Heart left ventricle (tissue), 16 donors: ENCODE results near the gene RNF186. TPM values are rescaled to one million over a fixed set of nuclear protein-coding genes. Genes with fewer than 3 reads are reported as not detected.

Experiments
- ATAC-seq, 4 donors: fragments of 200-7000 bp; cut with Tn5 transposase; one replicate each; pipeline ENCODE4 v1.9.1; 2020 to 2022; ENCODE audit warnings: moderate library complexity in 4 of 4, mild to moderate bottlenecking in 3 of 4, moderate number of reproducible peaks in 1 of 4
- DNase-seq, 5 donors: peaks; one replicate each; pipeline ENCODE4 v3.0.0-alpha.2; 2020
- H3K27ac ChIP-seq, 12 donors: fragments of 200-600 bp; sonication (generic) in 4 of 12; one replicate each; pipeline versions ENCODE4 v1.5.0 to v1.8.0; 2016 to 2022; ENCODE audit warnings: mild to moderate bottlenecking in 2 of 12
- H3K27me3 ChIP-seq, 9 donors: fragments of 200-600 bp; sonication (generic) in 2 of 9; one replicate each; pipeline versions ENCODE4 v1.5.1 to v1.8.0; 2016 to 2022; ENCODE audit warnings: mild to moderate bottlenecking in 3 of 9
- H3K36me3 ChIP-seq, 9 donors: fragments of 200-600 bp; sonication (generic) in 2 of 9; one replicate each; pipeline versions ENCODE4 v1.5.0 to v1.8.0; 2018 to 2022; ENCODE audit warnings: mild to moderate bottlenecking in 2 of 9
- H3K4me1 ChIP-seq, 12 donors: fragments of 200-600 bp; sonication (generic) in 4 of 12; one replicate each; pipeline versions ENCODE4 v1.5.0 to v1.8.0; 2016 to 2022; ENCODE audit warnings: mild to moderate bottlenecking in 3 of 12
- H3K4me3 ChIP-seq, 12 donors: fragments of 200-600 bp; sonication (generic) in 4 of 12; one replicate each; pipeline versions ENCODE4 v1.5.0 to v1.8.0; 2017 to 2022; ENCODE audit warnings: mild to moderate bottlenecking in 9 of 12, moderate library complexity in 4 of 12
- H3K9me3 ChIP-seq, 12 donors: fragments of 200-600 bp; sonication (generic) in 4 of 12; one replicate each; pipeline versions ENCODE4 v1.5.0 to v1.8.0; 2016 to 2022; ENCODE audit warnings: mild to moderate bottlenecking in 1 of 12
- CTCF ChIP-seq, 12 donors: fragments of 200-600 bp; sonication (generic) in 4 of 12; IDR thresholded peaks; one replicate each; pipeline versions ENCODE4 v1.5.0 to v1.8.0; 2018 to 2022; ENCODE audit warnings: antibody characterized with exemption in 12 of 12, mild to moderate bottlenecking in 5 of 12
- POLR2A ChIP-seq, 2 donors: fragments of 450-650 bp; IDR thresholded peaks; one replicate each; pipeline ENCODE4 v1.6.1; 2017; ENCODE audit warnings: antibody characterized with exemption in 2 of 2, mild to moderate bottlenecking in 2 of 2, moderate library complexity in 2 of 2
- WGBS, 4 donors: extraction: QIAGEN DNeasy Blood & Tissue Kit in 2 of 4; methylation state at CpG; one replicate each; pipeline versions ENCODE4 v1.1.5 to v1.1.7; 2013 to 2018; 5-methylcytosine and 5-hydroxymethylcytosine counted together
- intact Hi-C, 10 donors: fragments of 100-400 bp; cut with DNase I; formaldehyde crosslinking; loops; one replicate each; pipeline versions ENCODE4 v1.11.1 to v1.14.2; 2022
- polyA plus RNA-seq, 2 donors: library from polyadenylated mRNA; stranded (reverse); fragments of 200-250 nt; gene quantifications; one replicate each; pipeline ENCODE4 v1.2.3, GENCODE V29; 2013
- total RNA-seq, 9 donors: library from RNA; depleted of rRNA in 2 of 9; stranded (reverse); fragments of >200 nt in 2 of 9; fragmentation: NEBNext Ultra II Directional in 3 of 9; extraction: Animal tissue kit (Norgen Biotek cat#: 25700) in 3 of 9; gene quantifications; one replicate each; pipeline versions ENCODE4 v1.1.0 to v1.2.4, GENCODE V29; 2016 to 2023
- donor health status: ischemic (EF 13 %, LVEDD 7.1; RV severe dilation, severe dysfunction).
- donor health status: healthy with polysubstance abuse.
- donor health status: DM: no; HTN: yes; CAD: no.
- donor health status: DM: no; HTN: no; CAD: no.
- donor health status: ischemic (EF 25% LVEDD 6.9; RV normal size, moderate dysfunction).
- donor health status: ischemic (EF 25% LVEDD 5.7; RV mildly dilated, moderate dysfunction).
- donor health status: healthy.
- donor health status: DM: yes; HTN: yes; CAD: no.
- donor health status: ischemic (EF 35%, LVEDD 5.7; RV mildly dilated, moderate dysfunction).
- donor health status: nonischemic (EF 11% LVEDD 7.7; RV severe dilation, severe dysfunction).
- donor health status: DM: yes; HTN: yes; CAD: no.
- donor health status: PGD.
- donor health status: ischemic (EF 29% LVEDD 5.4; RV normal size, mild dysfunction).
- donor health status: nonischemic (EF 23%, LVEDD 6.1; RV moderate dilation, normal function).

Gene RNF186
- total and polyA plus RNA-seq, 11 donors = not detected

- Histone ChIP-seq H3K4me1 (peaks cover 0 to 18% (median 7%) of the 10 kb centered on the region in 12 donors), H3K27me3 (peaks cover 0 to 3% (median 0%) of the 10 kb centered on the region in 9 donors), H3K9me3 (no peaks in the 10 kb centered on the region), H3K27ac (peak within 1 kb of the TSS; percentile 60 to 89 (median 74)), H3K4me3 (peak within 1 kb of the TSS; percentile 63 to 88 (median 76)), H3K36me3 (peaks cover 0 to 7% (median 0%) of the 10 kb centered on the region in 9 donors)
- intact Hi-C loops = no loop called here
- DNase-seq (peak; percentile 46 to 80 (median 56)), ATAC-seq (peak in 3 of 4 donors; percentile 73 to 84 (median 83))
- 2 to 5% (median 3%) methylated on average over 10 to 70 of the region's 70 CpGs for WGBS, 4 donors
- TF ChIP-seq CTCF (IDR thresholded peaks at IDR 0.05) (peak in 5 of 12 donors; percentile 11 to 39 (median 32)), POLR2A (IDR thresholded peaks at IDR 0.05) (no peak)
These were observed 15.6 kb downstream of the RNF186 start, which contains the start of gene TMCO4 for GRCh38 chr1:19799230-19800075. Gene TMCO4, minus strand, starts transcription at chr1:19799916. Its CDS starts 19,158 bp downstream, at chr1:19780758.

- Histone ChIP-seq H3K4me3 (peak overlapping the region in 10 of 12 donors; percentile 63 to 88 (median 76)), H3K27ac (peak overlapping the region in 10 of 12 donors; percentile 66 to 89 (median 78)), H3K4me1 (peaks cover 0 to 18% (median 7%) of the 10 kb centered on the region in 12 donors), H3K27me3 (peaks cover 0 to 3% (median 0%) of the 10 kb centered on the region in 9 donors), H3K36me3 (peaks cover 0 to 7% (median 0%) of the 10 kb centered on the region in 9 donors), H3K9me3 (no peaks in the 10 kb centered on the region)
- ATAC-seq = peak in 2 of 4 donors; percentile 8 to 10
- no peak for DNase-seq
- intact Hi-C loops = no loop called here
- 65 to 72% (median 70%) methylated on average over 5 to 6 of the region's 6 CpGs for WGBS, 4 donors
- TF ChIP-seq CTCF (IDR thresholded peaks at IDR 0.05) (no peak), POLR2A (IDR thresholded peaks at IDR 0.05) (no peak)
These were observed 16.4 kb downstream of the RNF186 start for GRCh38 chr1:19798486-19799229.

GRCh38 chr1:19797827-19798226, 17.3 kb downstream of the RNF186 start:
- Histone ChIP-seq H3K4me1 (peaks cover 0 to 18% (median 7%) of the 10 kb centered on the region in 12 donors), H3K9me3 (no peaks in the 10 kb centered on the region), H3K27me3 (no peaks in the 10 kb centered on the region), H3K4me3 (no peak overlapping the region), H3K27ac (no peak overlapping the region), H3K36me3 (peaks cover 0 to 12% (median 0%) of the 10 kb centered on the region in 9 donors)
- intact Hi-C loops = no loop called here
- WGBS, 4 donors = 77 to 85% (median 83%) methylated on average over 5 of the region's 5 CpGs
- ATAC-seq = no peak
- TF ChIP-seq POLR2A (IDR thresholded peaks at IDR 0.05) (no peak), CTCF (IDR thresholded peaks at IDR 0.05) (no peak)
- no peak for DNase-seq

- Histone ChIP-seq H3K36me3 (peaks cover 0 to 23% (median 5%) of the 10 kb centered on the region in 9 donors), H3K4me3 (no peak overlapping the region), H3K27me3 (no peaks in the 10 kb centered on the region), H3K4me1 (peaks cover 0 to 15% (median 7%) of the 10 kb centered on the region in 12 donors), H3K9me3 (no peaks in the 10 kb centered on the region), H3K27ac (no peak overlapping the region)
- intact Hi-C loops = no loop called here
- no peak for DNase-seq
- WGBS, 4 donors = 89 to 93% (median 91%) methylated on average over 4 of the region's 4 CpGs
- ATAC-seq = no peak
- TF ChIP-seq POLR2A (IDR thresholded peaks at IDR 0.05) (no peak), CTCF (IDR thresholded peaks at IDR 0.05) (no peak)
These were observed 20.5 kb downstream of the RNF186 start for GRCh38 chr1:19794583-19794982.
